Keratinocyte (primary cell): Measurements from ENCODE around the gene CST7. TPM values are rescaled to one million over a fixed set of nuclear protein-coding genes. Genes with fewer than 3 reads are reported as not detected.

Source experiments
- DNase-seq: peaks from one replicate; pipeline ENCODE4 v3.0.0-alpha.2; 2011; ENCODE audit warnings: low read depth, missing footprints, low spot score
- FAIRE-seq: peaks from 2 replicates; lab custom pipeline; 2011; peaks lifted over from hg19 to GRCh38; lab: Jason Lieb, UNC
- H2AFZ ChIP-seq: 2 replicates; pipeline ENCODE4 v1.6.0; 2012; ENCODE audit warnings: low read length, control low read depth, inconsistent platforms; ENCODE audit not compliant: control insufficient read depth
- H3K27ac ChIP-seq: 2 replicates; pipeline ENCODE4 v1.5.1; 2011; ENCODE audit warnings: low read length; ENCODE audit not compliant: control insufficient read depth, insufficient read depth
- H3K27me3 ChIP-seq: 3 replicates; pipeline ENCODE4 v1.6.0; 2011; ENCODE audit warnings: low read length; ENCODE audit not compliant: control insufficient read depth, insufficient read depth; ENCODE audit errors: extremely low read depth
- H3K36me3 ChIP-seq, 2 experiments: 2 replicates in 1 of 2; 3 replicates in 1 of 2; pipeline ENCODE4 v1.5.1; 2011; ENCODE audit warnings: low read length in 2 of 2, mild to moderate bottlenecking in 1 of 2; ENCODE audit not compliant: control insufficient read depth in 2 of 2, insufficient read depth in 2 of 2; ENCODE audit errors: extremely low read depth in 1 of 2
- H3K4me1 ChIP-seq: 3 replicates; pipeline ENCODE4 v1.5.1; 2011; ENCODE audit warnings: low read length; ENCODE audit not compliant: control insufficient read depth, insufficient read depth; ENCODE audit errors: extremely low read depth
- H3K4me2 ChIP-seq: 3 replicates; pipeline ENCODE4 v1.6.0; 2011; ENCODE audit warnings: low read depth, low read length; ENCODE audit not compliant: control insufficient read depth, insufficient read depth; ENCODE audit errors: extremely low read depth
- H3K4me3 ChIP-seq, 3 experiments: fragments of 200-600 bp in 1 of 3; sonication (generic) in 1 of 3; 2 replicates in 2 of 3; 3 replicates in 1 of 3; pipeline ENCODE4 v1.5.1; 2011 to 2016; ENCODE audit warnings: low read length in 3 of 3, mild to moderate bottlenecking in 3 of 3, control low read depth in 2 of 3, inconsistent platforms in 1 of 3, low read depth in 1 of 3, mixed read lengths in 1 of 3, mixed run types in 1 of 3, moderate library complexity in 1 of 3; ENCODE audit not compliant: control insufficient read depth in 2 of 3, insufficient read depth in 2 of 3; ENCODE audit errors: extremely low read depth in 1 of 3
- H3K79me2 ChIP-seq: 2 replicates; pipeline ENCODE4 v1.6.0; 2012; ENCODE audit warnings: low read length; ENCODE audit not compliant: control insufficient read depth, insufficient read depth
- H3K9ac ChIP-seq: 3 replicates; pipeline ENCODE4 v1.6.0; 2011; ENCODE audit warnings: low read length; ENCODE audit not compliant: control insufficient read depth, insufficient read depth; ENCODE audit errors: extremely low read depth
- H3K9me1 ChIP-seq: 3 replicates; pipeline ENCODE4 v1.6.0; 2011; ENCODE audit warnings: low read length; ENCODE audit not compliant: control insufficient read depth, insufficient read depth; ENCODE audit errors: extremely low read depth
- H3K9me3 ChIP-seq: 2 replicates; pipeline ENCODE4 v1.5.1; 2012; ENCODE audit warnings: low read depth, low read length; ENCODE audit not compliant: control insufficient read depth
- H4K20me1 ChIP-seq: 3 replicates; pipeline ENCODE4 v1.6.0; 2011; ENCODE audit warnings: low read length; ENCODE audit not compliant: control insufficient read depth, insufficient read depth; ENCODE audit errors: extremely low read depth
- CTCF ChIP-seq, 3 experiments: IDR thresholded peaks in 1 of 3; conservative IDR thresholded peaks in 1 of 3; optimal IDR thresholded peaks in 1 of 3; 2 replicates in 2 of 3; 3 replicates in 1 of 3; pipeline versions ENCODE3 to v1.5.1; 2011; ENCODE audit warnings: low read length in 3 of 3, mild to moderate bottlenecking in 3 of 3, moderate library complexity in 2 of 3, control low read depth in 1 of 3, inconsistent platforms in 1 of 3; ENCODE audit not compliant: insufficient read depth in 2 of 3; ENCODE audit errors: extremely low read depth in 1 of 3
- EZH2 ChIP-seq: IDR thresholded peaks from one replicate; pipeline ENCODE4 v1.6.1; 2012; ENCODE audit warnings: inconsistent platforms, mild to moderate bottlenecking, low read length, moderate library complexity
- dilution Hi-C: fragments of 300-500 bp; cut with MboI; formaldehyde crosslinking; loops from one replicate; pipeline ENCODE4 v1.7.0; 2020; ENCODE audit warnings: low sequenced_read_pairs; ENCODE audit not compliant: extremely low pct_ligation_motif_present
- polyA plus RNA-seq, 5 experiments: library from polyadenylated mRNA; depleted of rRNA in 3 of 5; stranded (reverse) in 3 of 5; stranded (forward) in 1 of 5; unstranded in 1 of 5; fragments of >200 nt; gene quantifications; 1 replicate in 1 of 5; 2 replicates in 3 of 5; 3 replicates in 1 of 5; pipeline versions ENCODE4 v1.2.1 to v1.2.3, GENCODE V29; 2011 to 2012; ENCODE audit warnings: missing spikeins in 2 of 5, low read depth in 1 of 5, low replicate concordance in 1 of 5

Gene CST7
- polyA plus RNA-seq, 1 donor (not counting 4 experiments of a cell fraction or from before 2014, with no cell fraction given): not detected

- H3K27me3 ChIP-seq: peaks cover 3% of the 10 kb centered on the region
- no peaks in the 10 kb centered on the region for H4K20me1 ChIP-seq
- no peak for FAIRE-seq
- H3K9me3 ChIP-seq: no peaks in the 10 kb centered on the region
- dilution Hi-C loops: no loop called here
- TF ChIP-seq EZH2: no peak
- no peak for TF ChIP-seq CTCF (optimal IDR thresholded peaks at IDR 0.05 in 1 of 3, IDR thresholded peaks at IDR 0.05 in 1 of 3, conservative IDR thresholded peaks at IDR 0.05 in 1 of 3; ENCODE audit: extremely low read depth in 1 of 3, insufficient read depth in 2 of 3, low read length in 3 of 3)
- no peak overlapping the region for H3K27ac ChIP-seq
- no peaks in the 10 kb centered on the region for H3K4me1 ChIP-seq
- no peak overlapping the region for H3K9ac ChIP-seq
- no peak overlapping the region for H2AFZ ChIP-seq
- no peaks in the 10 kb centered on the region for H3K79me2 ChIP-seq
- no peaks in the 10 kb centered on the region for H3K36me3 ChIP-seq
- no peak overlapping the region for H3K4me3 ChIP-seq
- H3K9me1 ChIP-seq: no peaks in the 10 kb centered on the region
- no peak overlapping the region for H3K4me2 ChIP-seq
- DNase-seq: no peak
Observed at GRCh38 chr20:24908642-24909041, 40.4 kb upstream of the CST7 start.

DNA sequence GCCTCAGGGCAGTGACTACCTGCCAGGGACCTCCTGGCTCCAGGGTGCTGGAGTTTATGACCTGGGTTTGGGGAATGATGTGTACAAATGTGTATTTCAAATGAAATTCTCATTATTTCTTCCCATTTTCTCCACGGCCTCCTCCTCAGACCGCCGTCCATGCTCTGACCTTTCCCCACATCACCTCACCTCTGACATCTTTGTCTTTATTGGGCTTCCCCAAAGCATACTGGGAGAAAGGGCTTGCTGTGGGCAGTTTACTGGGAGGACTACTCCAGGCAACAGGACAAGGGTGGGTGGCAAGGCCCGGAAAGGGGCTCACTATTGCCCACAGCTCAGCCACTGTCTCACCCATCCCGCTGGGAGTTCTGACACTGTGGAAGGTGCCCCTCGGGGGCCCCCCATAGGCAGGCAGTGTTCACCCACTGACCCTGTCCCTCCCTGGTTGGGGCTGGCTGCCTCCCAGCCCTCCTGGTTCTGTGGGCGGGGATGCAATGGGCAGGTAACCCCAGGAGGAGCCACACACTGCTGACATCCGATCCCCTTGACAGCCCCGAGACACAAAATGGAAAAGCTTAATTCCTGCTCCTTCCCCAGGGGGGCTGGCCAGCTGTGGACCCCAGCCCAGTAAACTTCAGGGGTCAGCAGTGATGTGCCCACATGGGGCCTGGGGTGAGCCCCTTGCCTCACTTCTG lies 39.8 kb upstream of the CST7 start:
- Histone ChIP-seq H3K4me1 (no peaks in the 10 kb centered on the region), H3K9me3 (no peaks in the 10 kb centered on the region), H3K4me3 (no peak overlapping the region), H3K27ac (no peak overlapping the region), H3K27me3 (peaks cover 3% of the 10 kb centered on the region), H3K79me2 (no peaks in the 10 kb centered on the region), H4K20me1 (no peaks in the 10 kb centered on the region), H3K9me1 (no peaks in the 10 kb centered on the region), H3K9ac (no peak overlapping the region), H3K4me2 (no peak overlapping the region), H3K36me3 (no peaks in the 10 kb centered on the region), H2AFZ (no peak overlapping the region)
- no peak for DNase-seq
- dilution Hi-C loops: no loop called here
- no peak for FAIRE-seq
- TF ChIP-seq EZH2 (no peak), CTCF (optimal IDR thresholded peaks at IDR 0.05 in 1 of 3, IDR thresholded peaks at IDR 0.05 in 1 of 3, conservative IDR thresholded peaks at IDR 0.05 in 1 of 3; ENCODE audit: extremely low read depth in 1 of 3, insufficient read depth in 2 of 3, low read length in 3 of 3) (no peak)
